HEK293T (cell line): Measurements from ENCODE around the gene LPCAT1.

Experiments
- FOXA1 ChIP-seq: fragments of 450-650 bp; IDR thresholded peaks from 2 replicates; pipeline ENCODE4 v1.6.1; 2016; ENCODE audit warnings: mild to moderate bottlenecking
- FOXK2 ChIP-seq: fragments of 450-650 bp; IDR thresholded peaks from 2 replicates; pipeline ENCODE4 v1.6.1; 2016; ENCODE audit warnings: mild to moderate bottlenecking
- FOXM1 ChIP-seq: fragments of 450-650 bp; IDR thresholded peaks from 2 replicates; pipeline ENCODE4 v1.6.1; 2017; ENCODE audit warnings: mild to moderate bottlenecking, borderline replicate concordance
- L3MBTL2 ChIP-seq: fragments of 450-650 bp; conservative IDR thresholded peaks from 2 replicates; pipeline ENCODE4 v1.6.1; 2016; ENCODE audit warnings: mild to moderate bottlenecking
- SP1 ChIP-seq: fragments of 450-650 bp; IDR thresholded peaks from 2 replicates; pipeline ENCODE4 v1.6.1; 2017
- SUZ12 ChIP-seq: fragments of 450-650 bp; IDR thresholded peaks from 2 replicates; pipeline ENCODE4 v1.6.1; 2016; ENCODE audit warnings: mild to moderate bottlenecking
- TARDBP ChIP-seq: fragments of 450-650 bp; IDR thresholded peaks from 2 replicates; pipeline ENCODE4 v1.6.1; 2016

- TF ChIP-seq FOXM1 (no peak), L3MBTL2 (no peak), SP1 (no peak), SUZ12 (no peak), FOXA1 (no peak), TARDBP (no peak), FOXK2 (no peak)
Observed at GRCh38 chr5:1439388-1440097, 84.2 kb downstream of the LPCAT1 start.
